T-helper 22 cell (primary cell): ENCODE measurements around the gene DLK2.
"Not testable (repeated sequence)": the region's sequence is repeated elsewhere in the genome, so short reads cannot be mapped to it uniquely, and the experiment has no call there.

Experiments
- DNase-seq: peaks from one replicate; pipeline ENCODE4 v3.0.0-alpha.2; 2020; ENCODE audit warnings: low read depth

The DLK2 gene

GRCh38 chr6:43481591-43482236 is 26.4 kb upstream of the DLK2 start:
- no peak for DNase-seq

GRCh38 chr6:43481075-43481474 is 25.7 kb upstream of the DLK2 start:
- DNase-seq, result no peak

- no peak for DNase-seq
These were observed 22.6 kb upstream of the DLK2 start for GRCh38 chr6:43478008-43478372.

GRCh38 chr6:43477235-43478007 is 22.1 kb upstream of the DLK2 start, which contains the start of gene TJAP1:
Gene TJAP1 (plus strand): TSS chr6:43477570. CDS start chr6:43499002, 21,432 bp downstream.
- peak; percentile 90 for DNase-seq

- DNase-seq, result no peak
These were observed 21.4 kb upstream of the DLK2 start for GRCh38 chr6:43476746-43477145.

GRCh38 chr6:43475516-43475915 is 20.2 kb upstream of the DLK2 start:
- DNase-seq, result no peak

GRCh38 chr6:43472515-43472914 is 17.2 kb upstream of the DLK2 start:
- no peak for DNase-seq

GRCh38 chr6:43471399-43471798 is 16.1 kb upstream of the DLK2 start:
- no peak for DNase-seq

GRCh38 chr6:43469947-43470346 is 14.6 kb upstream of the DLK2 start:
- DNase-seq, result no peak

- no peak for DNase-seq
These were observed 13.7 kb upstream of the DLK2 start for GRCh38 chr6:43468748-43469681.

GRCh38 chr6:43468240-43468639 is 12.9 kb upstream of the DLK2 start:
- no peak for DNase-seq

GRCh38 chr6:43467752-43468151 is 12.4 kb upstream of the DLK2 start:
- DNase-seq, result no peak

- not testable (repeated sequence) for DNase-seq
These were observed 11.9 kb upstream of the DLK2 start for GRCh38 chr6:43467265-43467664.

- no peak for DNase-seq
These were observed 10.6 kb upstream of the DLK2 start for GRCh38 chr6:43465948-43466347.

GRCh38 chr6:43464337-43464736 is 9.0 kb upstream of the DLK2 start:
- DNase-seq, result no peak

GRCh38 chr6:43461936-43462335 is 6.6 kb upstream of the DLK2 start:
- DNase-seq, result no peak

GRCh38 chr6:43460032-43460431 is 4.7 kb upstream of the DLK2 start:
- DNase-seq, result no peak

GRCh38 chr6:43459535-43459934 is 4.2 kb upstream of the DLK2 start:
- no peak for DNase-seq

GRCh38 chr6:43458154-43458553 is 2.8 kb upstream of the DLK2 start:
- not testable (repeated sequence) for DNase-seq

GRCh38 chr6:43457643-43458042 is 2.3 kb upstream of the DLK2 start:
- DNase-seq, result no peak

- peak; percentile 21 for DNase-seq
These were observed 435 bp downstream of the DLK2 start for GRCh38 chr6:43454696-43455530.

- DNase-seq, result peak; percentile 32
These were observed 1.1 kb downstream of the DLK2 start for GRCh38 chr6:43454290-43454695.
